H1 (cell line): Measurements from ENCODE around the gene DCAF8. TPM values are rescaled to one million over a fixed set of nuclear protein-coding genes. Genes with fewer than 3 reads are reported as not detected.

Experiments used
- CTCF ChIA-PET: fragments of 300-600 bp; sonication (Branson Sonifier 250); formaldehyde crosslinking; loops from one replicate; lab custom pipeline; 2021; ENCODE audit not compliant: partially characterized antibody; lab: Charles Lee
- POLR2A ChIA-PET: fragments of 300-600 bp; sonication (Branson Sonifier 250); formaldehyde crosslinking; loops from one replicate; lab custom pipeline; 2021; ENCODE audit warnings: inconsistent platforms; ENCODE audit not compliant: partially characterized antibody; lab: Charles Lee
- DNase-seq, 2 experiments: peaks; one replicate each; pipeline versions ENCODE4 v3.0.0 to v3.0.0-alpha.2; 2010 to 2022; ENCODE audit warnings: low spot score in 2 of 2, low read depth in 1 of 2, mixed read lengths in 1 of 2
- FAIRE-seq: peaks from 2 replicates; lab custom pipeline; 2011; peaks lifted over from hg19 to GRCh38; lab: Jason Lieb, UNC
- H2AFZ ChIP-seq: 2 replicates; pipeline ENCODE4 v1.8.1; 2012; ENCODE audit warnings: low read length, inconsistent platforms
- H2AK5ac ChIP-seq: 2 replicates; pipeline ENCODE4 v1.6.1; 2013; ENCODE audit warnings: low read depth, low read length
- H2BK120ac ChIP-seq: replicated peaks from 2 replicates; pipeline ENCODE3; 2013; ENCODE audit warnings: low read depth, low read length, inconsistent platforms
- H2BK12ac ChIP-seq: 2 replicates; pipeline ENCODE4 v1.6.1; 2013; ENCODE audit warnings: low read depth, low read length
- H2BK15ac ChIP-seq: 2 replicates; pipeline ENCODE4 v1.6.1; 2013; ENCODE audit warnings: low read length
- H2BK20ac ChIP-seq: 2 replicates; pipeline ENCODE4 v1.6.1; 2013; ENCODE audit warnings: low read length
- H2BK5ac ChIP-seq: 2 replicates; pipeline ENCODE4 v1.6.1; 2013; ENCODE audit warnings: low read depth, low read length
- H3K14ac ChIP-seq: 2 replicates; pipeline ENCODE4 v1.6.1; 2013; ENCODE audit warnings: inconsistent platforms; ENCODE audit not compliant: insufficient read length
- H3K18ac ChIP-seq: 2 replicates; pipeline ENCODE4 v1.6.1; 2013; ENCODE audit warnings: low read length; ENCODE audit errors: extremely low read depth
- H3K23ac ChIP-seq: 2 replicates; pipeline ENCODE4 v1.6.1; 2013; ENCODE audit warnings: inconsistent platforms; ENCODE audit not compliant: insufficient read length
- H3K23me2 ChIP-seq: 2 replicates; pipeline ENCODE4 v1.6.1; 2013; ENCODE audit warnings: low read depth, low read length
- H3K27ac ChIP-seq: 2 replicates; pipeline ENCODE4 v1.6.1; 2011; ENCODE audit warnings: low read depth, low read length, inconsistent platforms
- H3K27me3 ChIP-seq, 4 experiments: replicated peaks in 1 of 4; 1 replicate in 1 of 4; 2 replicates in 3 of 4; pipeline versions ENCODE4 v1.6.1 to v1.8.1; 2011 to 2013; ENCODE audit warnings: low read length in 3 of 4, mild to moderate bottlenecking in 3 of 4, inconsistent platforms in 2 of 4, mixed read lengths in 2 of 4, moderate library complexity in 1 of 4; ENCODE audit not compliant: control insufficient read depth in 3 of 4, insufficient read depth in 3 of 4; ENCODE audit errors: extremely low read depth in 1 of 4
- H3K36me3 ChIP-seq, 4 experiments: 2 replicates each; pipeline versions ENCODE4 v1.6.1 to v1.8.1; 2011 to 2013; ENCODE audit warnings: mild to moderate bottlenecking in 4 of 4, low read length in 3 of 4, moderate library complexity in 2 of 4, control low read depth in 1 of 4, inconsistent platforms in 1 of 4; ENCODE audit not compliant: insufficient read depth in 4 of 4, control insufficient read depth in 2 of 4
- H3K4ac ChIP-seq: replicated peaks from 2 replicates; pipeline ENCODE3; 2013; ENCODE audit warnings: low read length, low read depth, mixed read lengths, inconsistent platforms; ENCODE audit not compliant: insufficient read length
- H3K4me1 ChIP-seq, 4 experiments: replicated peaks in 1 of 4; 1 replicate in 1 of 4; 2 replicates in 3 of 4; pipeline versions ENCODE4 v1.6.1 to v1.8.1; 2011 to 2013; ENCODE audit warnings: low read length in 3 of 4, inconsistent platforms in 2 of 4, mixed read lengths in 1 of 4; ENCODE audit not compliant: insufficient read depth in 4 of 4, control insufficient read depth in 3 of 4
- H3K4me2 ChIP-seq, 2 experiments: 2 replicates each; pipeline versions ENCODE4 v1.6.1 to v1.8.1; 2011 to 2013; ENCODE audit warnings: low read depth in 2 of 2, low read length in 2 of 2, control low read depth in 1 of 2, inconsistent platforms in 1 of 2, mild to moderate bottlenecking in 1 of 2; ENCODE audit not compliant: insufficient read depth in 1 of 2
- H3K4me3 ChIP-seq, 4 experiments: fragments of 200-600, 300-600 bp in 1 of 4; sonication (generic), shearing (Covaris generic), sonication (Bioruptor Twin) in 1 of 4; 2 replicates each; pipeline versions ENCODE4 v1.5.1 to v1.8.1; 2011 to 2016; ENCODE audit warnings: low read length in 4 of 4, low read depth in 3 of 4, control low read depth in 2 of 4, inconsistent platforms in 2 of 4, mild to moderate bottlenecking in 2 of 4, mixed read lengths in 1 of 4, moderate library complexity in 1 of 4; ENCODE audit not compliant: insufficient read depth in 2 of 4; ENCODE audit errors: extremely low read depth in 1 of 4
- H3K56ac ChIP-seq: replicated peaks from 2 replicates; pipeline ENCODE3; 2013; ENCODE audit warnings: low read depth, mild to moderate bottlenecking, mixed read lengths, low read length, inconsistent platforms; ENCODE audit not compliant: insufficient read length
- H3K79me1 ChIP-seq: 2 replicates; pipeline ENCODE4 v1.6.1; 2013; ENCODE audit warnings: low read depth, low read length, control low read depth
- H3K79me2 ChIP-seq, 2 experiments: 2 replicates each; pipeline versions ENCODE4 v1.6.1 to v1.8.1; 2012 to 2013; ENCODE audit warnings: low read length in 2 of 2, mild to moderate bottlenecking in 2 of 2, inconsistent platforms in 1 of 2; ENCODE audit not compliant: insufficient read depth in 2 of 2, control insufficient read depth in 1 of 2
- H3K9ac ChIP-seq, 4 experiments: replicated peaks in 1 of 4; 1 replicate in 1 of 4; 2 replicates in 3 of 4; pipeline versions ENCODE4 v1.6.1 to v1.8.1; 2011 to 2013; ENCODE audit warnings: low read depth in 3 of 4, low read length in 3 of 4, control low read depth in 2 of 4, mild to moderate bottlenecking in 2 of 4, moderate library complexity in 2 of 4, inconsistent platforms in 1 of 4; ENCODE audit errors: extremely low read depth in 1 of 4
- H3K9me3 ChIP-seq, 2 experiments: 2 replicates each; pipeline versions ENCODE4 v1.6.1 to v1.8.1; 2012 to 2013; ENCODE audit warnings: mild to moderate bottlenecking in 2 of 2, moderate library complexity in 2 of 2, control low read depth in 1 of 2, inconsistent platforms in 1 of 2, low read depth in 1 of 2, low read length in 1 of 2, mixed read lengths in 1 of 2; ENCODE audit not compliant: insufficient read depth in 2 of 2
- H4K20me1 ChIP-seq, 2 experiments: replicated peaks in 1 of 2; 2 replicates each; pipeline versions ENCODE3 to v1.8.1; 2011 to 2013; ENCODE audit warnings: inconsistent platforms in 2 of 2, low read length in 2 of 2, mild to moderate bottlenecking in 1 of 2; ENCODE audit not compliant: insufficient read depth in 2 of 2, control insufficient read depth in 1 of 2
- H4K5ac ChIP-seq: 2 replicates; pipeline ENCODE4 v1.6.1; 2013; ENCODE audit warnings: low read length, low read depth, mixed read lengths, inconsistent platforms; ENCODE audit not compliant: insufficient read length
- H4K8ac ChIP-seq: 2 replicates; pipeline ENCODE4 v1.8.0; 2013; ENCODE audit warnings: mild to moderate bottlenecking, moderate library complexity, low read length, inconsistent platforms; ENCODE audit not compliant: insufficient read depth; ENCODE audit errors: extremely low read depth
- H4K91ac ChIP-seq: replicated peaks from 2 replicates; pipeline ENCODE3; 2013; ENCODE audit warnings: low read length, mixed read lengths, inconsistent platforms; ENCODE audit not compliant: insufficient read length
- CHD1 ChIP-seq: IDR thresholded peaks from 2 replicates; pipeline ENCODE4 v1.6.1; 2012; ENCODE audit warnings: low read depth, low read length, improper control_type of control experiment
- CTCF ChIP-seq, 3 experiments: IDR thresholded peaks; 1 replicate in 2 of 3; 2 replicates in 1 of 3; pipeline versions ENCODE4 v1.5.1 to v1.6.1; 2011; ENCODE audit warnings: low read length in 3 of 3, mild to moderate bottlenecking in 3 of 3, inconsistent platforms in 2 of 3, low read depth in 1 of 3, moderate library complexity in 1 of 3; ENCODE audit not compliant: insufficient read depth in 1 of 3; ENCODE audit errors: control extremely low read depth in 1 of 3
- E2F6 ChIP-seq: IDR thresholded peaks from 2 replicates; pipeline ENCODE4 v1.6.1; 2012; ENCODE audit warnings: inconsistent platforms
- EZH2 ChIP-seq: fragments of 200-600 bp; sonication (generic); IDR thresholded peaks from 2 replicates; pipeline ENCODE4 v1.7.1; 2012; ENCODE audit warnings: low read depth, mild to moderate bottlenecking, moderate library complexity, low read length, inconsistent platforms; ENCODE audit not compliant: severe bottlenecking
- GABPA ChIP-seq: IDR thresholded peaks from 2 replicates; pipeline ENCODE4 v1.6.1; 2011; ENCODE audit warnings: mild to moderate bottlenecking, low read length, moderate library complexity, borderline replicate concordance; ENCODE audit not compliant: insufficient read depth
- SUZ12 ChIP-seq: fragments of 200-600 bp; sonication (generic); IDR thresholded peaks from 2 replicates; pipeline ENCODE4 v1.6.1; 2012; ENCODE audit warnings: mild to moderate bottlenecking, inconsistent platforms, low read length, moderate library complexity, mixed read lengths
- TAF1 ChIP-seq: IDR thresholded peaks from 2 replicates; pipeline ENCODE4 v1.6.1; 2011; ENCODE audit warnings: mild to moderate bottlenecking, low read depth, low read length
- WGBS, 2 experiments: shearing (Covaris generic) in 1 of 2; methylation state at CpG; one replicate each; pipeline versions ENCODE4 v1.1.6 to v1.1.7; 2013 to 2015; ENCODE audit warnings: low lambda C conversion rate in 2 of 2, mixed read lengths in 2 of 2, inconsistent platforms in 1 of 2, low coverage in 1 of 2, missing lambda C conversion rate in 1 of 2; ENCODE audit not compliant: insufficient replicate concordance in 2 of 2, insufficient coverage in 1 of 2, insufficient read length in 1 of 2; ENCODE audit errors: extremely low coverage in 1 of 2, missing lambda C conversion rate in 1 of 2; 5-methylcytosine and 5-hydroxymethylcytosine counted together
- polyA plus RNA-seq, 7 experiments: library from polyadenylated mRNA; depleted of rRNA in 3 of 7; stranded (reverse) in 5 of 7; unstranded in 2 of 7; fragments of >200 nt in 5 of 7; fragments of 200-250 nt in 2 of 7; gene quantifications; 1 replicate in 5 of 7; 2 replicates in 1 of 7; 4 replicates in 1 of 7; pipeline versions ENCODE4 v1.2.1 to v1.2.3, GENCODE V29; 2011 to 2013; ENCODE audit warnings: missing spikeins in 2 of 7, mixed read lengths in 2 of 7
- total RNA-seq: library from RNA; stranded (reverse); fragmentation: NEBNext Ultra II Directional; extraction: Animal tissue kit (Norgen Biotek cat#: 25700); gene quantifications from 2 replicates; pipeline ENCODE4 v1.2.1, GENCODE V29; 2021

The DCAF8 gene
- total and polyA plus RNA-seq, 2 of the 8 experiments (the other 6 are each of a cell fraction or from before 2014, with no cell fraction given), result 68.2 to 110 TPM

- Histone ChIP-seq H3K4me1 (no peaks in the 10 kb centered on the region), H2BK5ac (no peak overlapping the region), H3K9ac (no peak overlapping the region), H3K4me3 (no peak overlapping the region), H4K5ac (no peak overlapping the region), H4K91ac (no peak overlapping the region), H3K27me3 (no peaks in the 10 kb centered on the region), H2BK15ac (no peak overlapping the region), H4K20me1 (peaks cover 0 to 2% of the 10 kb centered on the region in 2 experiments), H3K9me3 (no peaks in the 10 kb centered on the region), H3K14ac (no peak overlapping the region), H3K27ac (no peak overlapping the region), H3K18ac (no peak overlapping the region), H3K79me1 (no peaks in the 10 kb centered on the region), H2AFZ (no peak overlapping the region), H2BK12ac (no peak overlapping the region), H3K4me2 (no peak overlapping the region), H3K4ac (no peak overlapping the region), H3K79me2 (no peaks in the 10 kb centered on the region), H2AK5ac (no peak overlapping the region), H3K36me3 (peaks cover 35 to 87% (median 77%) of the 10 kb centered on the region in 4 experiments), H3K23ac (no peak overlapping the region), H4K8ac (no peak overlapping the region), H3K23me2 (no peaks in the 10 kb centered on the region), H2BK20ac (no peak overlapping the region), H3K56ac (no peak overlapping the region), H2BK120ac (no peak overlapping the region)
- 95% methylated on average over 8 of the region's 8 CpGs; no CpG with 5 or more reads in 1 of the 2 experiments for WGBS, 2 experiments
- CTCF ChIA-PET, result interaction anchor here (1.5 to 7.2 kb wide), 26 partner anchors 9 to 192 kb away, joined by 3 to 83 read pairs (median 16); partner anchors contain the start of genes CASQ1, DCAF8 and PEX19
- TF ChIP-seq TAF1 (no peak), CHD1 (no peak), SUZ12 (no peak), CTCF (IDR thresholded peaks at IDR 0.05; ENCODE audit: control extremely low read depth in 1 of 3, insufficient read depth in 1 of 3, low read depth in 1 of 3, low read length in 3 of 3) (no peak), E2F6 (no peak), GABPA (no peak), EZH2 (no peak)
- DNase-seq, result no peak
- POLR2A ChIA-PET, result interaction anchor here (1.1 to 2.3 kb wide), 5 partner anchors 8 to 31 kb away, joined by 4 to 10 read pairs (median 9); partner anchors contain the start of genes DCAF8 and PEX19
- no peak for FAIRE-seq
These were observed 30.9 kb upstream of the DCAF8 start for GRCh38 chr1:160293020-160293968.
